Nephron (organoid): ENCODE data around the gene BBX.
A peak's percentile ranks its signal among the peaks of the same experiment; 100 is the strongest.

Experiments
- H3K27ac Mint-ChIP-seq, 3 experiments: 2 replicates each; pipeline ENCODE4 v1.8.0; 2020; ENCODE audit warnings: mixed read lengths in 3 of 3, mild to moderate bottlenecking in 2 of 3, moderate library complexity in 1 of 3
- H3K27me3 Mint-ChIP-seq: 2 replicates; pipeline ENCODE4 v1.8.0; 2021; ENCODE audit warnings: low read depth, mild to moderate bottlenecking, moderate library complexity, mixed read lengths
- H3K36me3 Mint-ChIP-seq: 2 replicates; pipeline ENCODE4 v1.8.0; 2020; ENCODE audit warnings: low read depth, mixed read lengths
- H3K4me1 Mint-ChIP-seq: 2 replicates; pipeline ENCODE4 v1.8.0; 2020; ENCODE audit warnings: mixed read lengths
- H3K4me3 Mint-ChIP-seq, 3 experiments: 2 replicates each; pipeline ENCODE4 v1.8.0; 2020; ENCODE audit warnings: mild to moderate bottlenecking in 3 of 3, mixed read lengths in 3 of 3, moderate library complexity in 2 of 3
- H3K9me3 Mint-ChIP-seq: 2 replicates; pipeline ENCODE4 v1.8.0; 2020; ENCODE audit warnings: mixed read lengths
- TF ChIP-seq, protein P1 (sequence below), 3 experiments: fragments of 200-600 bp; sonication (generic); IDR thresholded peaks; one replicate each; pipeline ENCODE4 v1.5.0; 2021; ENCODE audit warnings: antibody characterized with exemption in 3 of 3; ENCODE audit not compliant: unreplicated experiment in 3 of 3

BBX gene

DNA sequence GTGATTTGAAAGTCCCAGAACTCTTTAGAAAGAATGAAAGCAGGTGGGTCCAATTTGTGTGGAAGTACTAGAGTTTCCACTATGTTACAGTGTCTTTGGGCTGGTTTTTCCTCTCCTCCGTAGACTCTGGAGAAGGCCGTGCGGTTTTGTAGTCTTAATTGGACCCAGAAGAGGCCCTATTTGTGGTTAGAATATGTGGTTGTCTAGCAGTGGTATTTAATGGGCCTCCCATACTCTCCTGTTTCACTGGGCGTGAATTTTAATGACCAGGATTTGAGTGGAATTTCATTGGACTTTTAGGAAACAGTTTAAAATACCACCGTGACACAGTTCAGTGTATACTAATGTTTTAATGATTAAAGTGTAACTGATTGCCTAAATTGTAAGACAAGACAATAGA is 182.3 kb downstream of the BBX start:
- H3K36me3 Mint-ChIP-seq, result peaks cover 1% of the 10 kb centered on the region
- TF ChIP-seq, protein P1, sequence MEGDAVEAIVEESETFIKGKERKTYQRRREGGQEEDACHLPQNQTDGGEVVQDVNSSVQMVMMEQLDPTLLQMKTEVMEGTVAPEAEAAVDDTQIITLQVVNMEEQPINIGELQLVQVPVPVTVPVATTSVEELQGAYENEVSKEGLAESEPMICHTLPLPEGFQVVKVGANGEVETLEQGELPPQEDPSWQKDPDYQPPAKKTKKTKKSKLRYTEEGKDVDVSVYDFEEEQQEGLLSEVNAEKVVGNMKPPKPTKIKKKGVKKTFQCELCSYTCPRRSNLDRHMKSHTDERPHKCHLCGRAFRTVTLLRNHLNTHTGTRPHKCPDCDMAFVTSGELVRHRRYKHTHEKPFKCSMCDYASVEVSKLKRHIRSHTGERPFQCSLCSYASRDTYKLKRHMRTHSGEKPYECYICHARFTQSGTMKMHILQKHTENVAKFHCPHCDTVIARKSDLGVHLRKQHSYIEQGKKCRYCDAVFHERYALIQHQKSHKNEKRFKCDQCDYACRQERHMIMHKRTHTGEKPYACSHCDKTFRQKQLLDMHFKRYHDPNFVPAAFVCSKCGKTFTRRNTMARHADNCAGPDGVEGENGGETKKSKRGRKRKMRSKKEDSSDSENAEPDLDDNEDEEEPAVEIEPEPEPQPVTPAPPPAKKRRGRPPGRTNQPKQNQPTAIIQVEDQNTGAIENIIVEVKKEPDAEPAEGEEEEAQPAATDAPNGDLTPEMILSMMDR (IDR thresholded peaks at IDR 0.05; ENCODE audit: unreplicated experiment in 3 of 3), result no peak
- no peaks in the 10 kb centered on the region for H3K27me3 Mint-ChIP-seq
- H3K9me3 Mint-ChIP-seq, result no peaks in the 10 kb centered on the region
- no peak overlapping the region for H3K4me3 Mint-ChIP-seq
- no peak overlapping the region for H3K27ac Mint-ChIP-seq
- no peaks in the 10 kb centered on the region for H3K4me1 Mint-ChIP-seq

DNA sequence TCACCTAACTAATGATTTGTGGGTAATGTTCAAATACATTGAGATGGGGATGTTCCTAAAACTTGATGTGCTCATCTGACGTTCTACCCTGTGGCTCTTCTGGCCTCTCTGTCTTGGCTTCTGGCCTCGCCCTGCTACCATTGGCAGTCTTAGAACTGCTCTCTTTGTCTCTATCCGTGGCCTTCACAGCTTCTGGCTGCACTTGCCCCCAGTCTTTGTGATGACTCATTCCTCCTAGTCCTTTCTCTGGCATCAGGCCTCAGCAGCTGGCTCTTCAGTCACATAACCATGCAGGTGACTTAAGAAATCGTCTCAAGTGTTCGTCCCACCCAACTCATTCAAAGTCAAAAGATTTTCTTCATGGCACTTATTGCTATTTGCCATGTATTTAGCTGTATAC is 188.1 kb downstream of the BBX start:
- H3K36me3 Mint-ChIP-seq, result peaks cover 36% of the 10 kb centered on the region
- no peak overlapping the region for H3K4me3 Mint-ChIP-seq
- TF ChIP-seq, protein P1 (IDR thresholded peaks at IDR 0.05; ENCODE audit: unreplicated experiment in 3 of 3), result no peak
- no peak overlapping the region for H3K27ac Mint-ChIP-seq
- peaks cover 5% of the 10 kb centered on the region for H3K4me1 Mint-ChIP-seq
- no peaks in the 10 kb centered on the region for H3K27me3 Mint-ChIP-seq
- H3K9me3 Mint-ChIP-seq, result no peaks in the 10 kb centered on the region

DNA sequence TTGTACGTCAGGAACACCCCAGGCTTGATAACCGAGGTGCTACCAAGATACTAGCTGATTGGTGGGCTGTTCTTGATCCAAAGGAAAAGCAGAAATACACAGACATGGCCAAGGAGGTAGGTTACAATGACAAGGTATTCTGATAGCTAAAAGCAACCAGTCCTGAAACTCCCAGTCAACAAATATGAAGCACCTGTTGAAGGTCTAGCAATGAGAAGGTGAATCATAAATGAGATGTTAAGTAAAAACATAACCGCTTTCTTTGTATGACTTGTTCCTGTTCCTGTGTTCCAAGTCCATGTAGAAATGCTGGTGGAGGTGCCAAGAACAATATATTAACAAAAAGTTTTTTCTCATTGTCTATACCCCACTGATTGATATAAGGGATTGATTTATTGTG is 194.0 kb downstream of the BBX start:
- TF ChIP-seq, protein P1 (IDR thresholded peaks at IDR 0.05; ENCODE audit: unreplicated experiment in 3 of 3), result no peak
- H3K9me3 Mint-ChIP-seq, result no peaks in the 10 kb centered on the region
- H3K27me3 Mint-ChIP-seq, result no peaks in the 10 kb centered on the region
- no peaks in the 10 kb centered on the region for H3K4me1 Mint-ChIP-seq
- H3K27ac Mint-ChIP-seq, result no peak overlapping the region
- H3K36me3 Mint-ChIP-seq, result peaks cover 39% of the 10 kb centered on the region
- no peak overlapping the region for H3K4me3 Mint-ChIP-seq

DNA sequence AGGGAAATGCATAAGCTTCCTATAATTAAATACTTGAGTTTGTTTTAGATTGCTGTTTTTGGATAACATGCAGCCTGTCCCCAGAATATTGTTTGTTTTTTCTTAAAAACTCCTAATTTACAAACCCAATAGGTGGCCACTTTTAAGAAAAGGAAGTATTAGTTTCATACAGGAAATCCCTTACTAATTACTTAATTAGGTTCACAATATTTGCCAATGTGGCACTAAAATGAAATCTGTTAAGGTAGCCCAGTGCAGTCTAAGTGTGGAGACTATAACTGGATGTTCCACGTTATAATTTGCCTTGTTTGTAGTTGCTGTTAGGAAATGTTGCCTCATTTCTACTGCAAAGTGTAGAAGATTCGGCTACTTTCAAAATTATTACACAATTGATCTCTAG is 195.8 kb downstream of the BBX start:
- Mint-ChIP-seq H3K27ac (no peak overlapping the region), H3K9me3 (no peaks in the 10 kb centered on the region), H3K27me3 (no peaks in the 10 kb centered on the region), H3K4me1 (no peaks in the 10 kb centered on the region), H3K4me3 (no peak overlapping the region), H3K36me3 (peaks cover 25% of the 10 kb centered on the region)
- TF ChIP-seq, protein P1 (IDR thresholded peaks at IDR 0.05; ENCODE audit: unreplicated experiment in 3 of 3), result no peak

DNA sequence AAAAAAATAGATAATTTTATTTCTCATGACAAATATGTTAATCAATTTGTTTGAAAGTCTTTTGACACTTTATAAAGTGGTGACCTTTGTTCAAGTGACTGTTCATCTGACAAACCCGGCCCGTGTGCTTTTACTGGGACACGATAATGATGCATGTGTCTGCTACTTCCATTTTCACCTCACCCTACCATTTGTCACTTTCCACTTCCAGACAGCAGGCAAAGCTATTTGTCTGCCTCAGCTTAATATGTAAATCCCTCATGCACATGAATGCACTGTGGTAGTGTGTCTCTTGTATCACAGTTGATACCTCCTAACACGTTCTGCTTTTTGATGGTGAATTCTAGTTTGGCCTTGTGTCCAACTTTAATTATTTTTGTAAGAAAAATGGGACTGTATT is 204.3 kb downstream of the BBX start:
- Mint-ChIP-seq H3K4me3 (no peak overlapping the region), H3K27me3 (no peaks in the 10 kb centered on the region), H3K36me3 (peaks cover 40% of the 10 kb centered on the region), H3K4me1 (peaks cover 30% of the 10 kb centered on the region), H3K27ac (no peak overlapping the region), H3K9me3 (no peaks in the 10 kb centered on the region)
- TF ChIP-seq, protein P1 (IDR thresholded peaks at IDR 0.05; ENCODE audit: unreplicated experiment in 3 of 3), result no peak

DNA sequence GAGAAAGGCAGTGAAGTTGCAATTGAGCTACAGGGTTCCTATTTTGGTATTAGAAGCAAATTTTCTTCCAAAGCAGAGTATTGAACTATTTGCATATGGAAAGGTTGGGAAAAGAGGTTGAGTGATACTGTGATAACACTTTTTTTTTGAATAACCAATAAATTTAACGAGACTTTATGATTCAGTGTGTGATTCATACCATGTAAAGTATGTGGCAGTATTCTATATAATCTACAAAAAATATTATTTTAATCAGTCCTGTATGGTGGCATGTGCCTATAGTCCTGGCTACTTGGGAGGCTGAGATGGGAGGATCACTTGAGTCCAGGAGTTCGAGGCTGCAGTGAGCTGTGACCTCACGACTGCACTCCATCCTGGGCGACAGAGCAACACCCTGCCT is 206.9 kb downstream of the BBX start:
- H3K36me3 Mint-ChIP-seq, result peaks cover 47% of the 10 kb centered on the region

More for the DNA sequence above, 206.9 kb downstream of the BBX start:
- H3K4me3 Mint-ChIP-seq, result peak overlapping the region in 1 of 3 experiments; percentile 27
- H3K9me3 Mint-ChIP-seq, result no peaks in the 10 kb centered on the region
- TF ChIP-seq, protein P1 (IDR thresholded peaks at IDR 0.05; ENCODE audit: unreplicated experiment in 3 of 3), result no peak
- no peaks in the 10 kb centered on the region for H3K27me3 Mint-ChIP-seq
- H3K27ac Mint-ChIP-seq, result no peak overlapping the region
- H3K4me1 Mint-ChIP-seq, result peaks cover 38% of the 10 kb centered on the region
